ENCODE results near the gene NLGN1.

The NLGN1 gene

GRCh38 chr3:174170248-174170647 is 772.7 kb downstream of the NLGN1 start:
- H3K27ac ChIP-seq = no peak overlapping the region
- TF ChIP-seq CTCF (conservative IDR thresholded peaks at IDR 0.05) = no peak

- H3K27ac ChIP-seq = peak overlapping the region; percentile 13; the same call in 1 of the 2 replicates
- no peak for TF ChIP-seq CTCF (conservative IDR thresholded peaks at IDR 0.05)
These were observed 788.9 kb downstream of the NLGN1 start for GRCh38 chr3:174186377-174186989.

- no peak for TF ChIP-seq CTCF (conservative IDR thresholded peaks at IDR 0.05)
- H3K27ac ChIP-seq = peak overlapping the region; percentile 49
These were observed 793.8 kb downstream of the NLGN1 start for GRCh38 chr3:174191380-174191779.

- H3K27ac ChIP-seq = peak overlapping the region; percentile 49
- no peak for TF ChIP-seq CTCF (conservative IDR thresholded peaks at IDR 0.05)
These were observed 794.4 kb downstream of the NLGN1 start for GRCh38 chr3:174191895-174192294.

GRCh38 chr3:174192471-174192870 is 794.9 kb downstream of the NLGN1 start:
- no peak overlapping the region for H3K27ac ChIP-seq
- TF ChIP-seq CTCF (conservative IDR thresholded peaks at IDR 0.05) = no peak

- no peak for TF ChIP-seq CTCF (conservative IDR thresholded peaks at IDR 0.05)
These were observed 796.1 kb downstream of the NLGN1 start for GRCh38 chr3:174193604-174194003.

GRCh38 chr3:174197416-174197815 is 799.9 kb downstream of the NLGN1 start:
- no peak overlapping the region for H3K27ac ChIP-seq
- no peak for TF ChIP-seq CTCF (conservative IDR thresholded peaks at IDR 0.05)

More at GRCh38 chr3:174193604-174194003, 796.1 kb downstream of the NLGN1 start:
- no peak overlapping the region for H3K27ac ChIP-seq
